IPS-18c (cell line): ENCODE measurements around the gene CCDC39.
A peak's percentile ranks its signal among the peaks of the same experiment; 100 is the strongest.

Experiments
- H3K4me3 ChIP-seq: 2 replicates; pipeline ENCODE4 v1.7.0; 2013; ENCODE audit warnings: low read depth, mild to moderate bottlenecking, low read length, moderate library complexity; ENCODE audit not compliant: insufficient read depth
- H3K9me3 ChIP-seq: one replicate; pipeline ENCODE4 v1.6.1; 2013; ENCODE audit warnings: mild to moderate bottlenecking, low read length, moderate library complexity; ENCODE audit not compliant: control insufficient read depth, insufficient read depth

CCDC39 gene

DNA sequence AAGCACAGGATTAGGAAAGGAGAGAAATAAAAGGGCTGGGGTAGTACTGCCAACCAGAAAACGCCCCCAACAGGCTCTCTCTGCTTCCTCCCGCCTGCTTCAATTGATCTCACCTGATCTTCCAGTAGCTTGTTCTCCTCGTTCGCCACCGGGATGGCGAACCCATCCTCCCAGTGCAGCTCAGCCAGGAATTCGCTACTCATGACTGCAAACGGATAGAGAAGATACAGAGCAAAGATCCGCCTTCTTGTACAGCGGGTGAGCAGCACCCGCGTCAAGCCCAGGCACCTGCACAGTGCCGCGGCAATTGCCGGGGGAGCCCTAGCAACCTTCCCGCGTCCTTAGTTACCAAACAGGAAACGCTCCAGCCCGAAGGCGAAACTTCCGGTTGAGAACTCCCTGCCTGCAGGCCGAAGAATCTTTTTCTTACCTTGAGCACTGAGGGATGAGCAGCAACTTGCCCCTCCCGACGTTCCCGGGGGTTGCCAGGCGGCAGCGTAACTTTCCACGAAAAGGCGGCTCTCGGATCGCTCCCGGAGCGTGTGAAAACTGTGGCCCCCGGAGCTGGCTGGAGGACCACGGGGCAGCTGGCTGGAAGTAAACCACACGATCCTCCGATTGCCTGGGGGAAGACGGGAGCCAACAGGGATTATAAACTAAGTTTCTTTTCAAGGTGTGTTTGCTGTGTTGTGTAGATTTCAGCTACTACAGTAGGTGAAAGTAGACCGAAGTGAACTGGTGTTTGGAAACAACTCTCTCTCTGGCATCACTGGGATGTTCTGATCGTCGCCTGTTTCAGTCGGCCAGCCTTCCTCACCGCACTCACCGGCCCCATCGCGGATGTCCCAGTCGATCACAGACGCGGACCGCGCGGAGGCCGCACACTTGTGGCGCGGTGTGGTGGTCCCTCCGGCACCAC lies at the start of gene CCDC39:
CCDC39 (minus strand) TSS at position 312 of the 919 bp plus-strand sequence; CDS start at position 203, 109 bp downstream.
- peak within 1 kb of the TSS; percentile 96 for H3K4me3 ChIP-seq
- H3K9me3 ChIP-seq: no peaks in the 10 kb centered on the region

- no peaks in the 10 kb centered on the region for H3K9me3 ChIP-seq
- no peak overlapping the region for H3K4me3 ChIP-seq
Measured at GRCh38 chr3:180720012-180720411, 40.7 kb upstream of the CCDC39 start.

- H3K9me3 ChIP-seq: no peaks in the 10 kb centered on the region
- no peak overlapping the region for H3K4me3 ChIP-seq
Measured at GRCh38 chr3:180707896-180708295, 28.6 kb upstream of the CCDC39 start.

DNA sequence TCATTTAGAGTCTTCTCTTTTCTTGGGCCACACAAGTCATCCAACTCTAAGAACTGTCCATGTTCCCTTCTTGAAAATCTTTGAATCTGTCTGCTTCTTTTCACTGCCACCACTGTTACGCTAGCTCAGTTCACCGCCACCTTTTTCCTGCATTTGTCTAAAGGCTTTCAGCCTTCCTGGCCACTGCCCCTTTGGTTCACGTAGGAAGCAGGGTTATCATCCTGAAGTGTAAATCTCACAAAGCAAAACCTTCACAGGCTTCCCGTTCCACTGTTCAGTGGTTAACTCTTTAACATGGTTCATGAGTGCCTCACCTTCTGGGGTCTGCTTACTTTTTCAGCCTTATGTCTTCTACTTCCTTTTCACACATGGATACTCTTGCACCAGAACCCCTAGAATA lies 26.3 kb upstream of the CCDC39 start:
- H3K4me3 ChIP-seq: no peak overlapping the region
- no peaks in the 10 kb centered on the region for H3K9me3 ChIP-seq

- no peaks in the 10 kb centered on the region for H3K9me3 ChIP-seq
- no peak overlapping the region for H3K4me3 ChIP-seq
Measured at GRCh38 chr3:180704532-180704931, 25.2 kb upstream of the CCDC39 start.

DNA sequence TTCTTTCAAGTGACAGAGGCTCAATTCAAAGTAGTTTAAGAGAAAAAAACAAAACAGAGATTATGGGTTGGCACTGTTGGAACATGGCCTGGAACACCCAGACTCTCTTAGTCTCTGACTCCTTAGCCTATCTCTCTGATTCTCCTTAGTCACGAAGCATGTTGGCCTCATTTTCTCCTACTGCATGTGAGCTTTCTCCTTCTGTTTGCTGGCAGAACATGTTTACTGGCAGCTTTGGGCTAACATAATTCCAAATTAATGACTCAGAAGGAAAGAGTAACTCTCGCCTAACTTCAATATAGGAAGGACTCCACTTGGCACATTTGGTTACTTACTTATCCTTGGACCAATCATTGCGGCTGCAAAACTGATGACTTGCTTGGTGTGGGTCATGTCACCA lies 21.7 kb upstream of the CCDC39 start:
- H3K4me3 ChIP-seq: no peak overlapping the region
- H3K9me3 ChIP-seq: no peaks in the 10 kb centered on the region

GRCh38 chr3:180698760-180699270 lies 19.5 kb upstream of the CCDC39 start:
- no peak overlapping the region for H3K4me3 ChIP-seq
- no peaks in the 10 kb centered on the region for H3K9me3 ChIP-seq

- no peaks in the 10 kb centered on the region for H3K9me3 ChIP-seq
Measured at GRCh38 chr3:180694321-180694720, 15.0 kb upstream of the CCDC39 start.

GRCh38 chr3:180693656-180694055 lies 14.4 kb upstream of the CCDC39 start:
- Histone ChIP-seq H3K4me3 (no peak overlapping the region), H3K9me3 (no peaks in the 10 kb centered on the region)

More at GRCh38 chr3:180694321-180694720, 15.0 kb upstream of the CCDC39 start:
- H3K4me3 ChIP-seq: no peak overlapping the region

GRCh38 chr3:180690061-180690460 lies 10.8 kb upstream of the CCDC39 start:
- H3K9me3 ChIP-seq: no peaks in the 10 kb centered on the region

GRCh38 chr3:180684807-180685206 lies 5.5 kb upstream of the CCDC39 start:
- no peaks in the 10 kb centered on the region for H3K9me3 ChIP-seq
- H3K4me3 ChIP-seq: no peak overlapping the region

More at GRCh38 chr3:180690061-180690460, 10.8 kb upstream of the CCDC39 start:
- no peak overlapping the region for H3K4me3 ChIP-seq

GRCh38 chr3:180683816-180684215 lies 4.5 kb upstream of the CCDC39 start:
- no peak overlapping the region for H3K4me3 ChIP-seq
- H3K9me3 ChIP-seq: no peaks in the 10 kb centered on the region

DNA sequence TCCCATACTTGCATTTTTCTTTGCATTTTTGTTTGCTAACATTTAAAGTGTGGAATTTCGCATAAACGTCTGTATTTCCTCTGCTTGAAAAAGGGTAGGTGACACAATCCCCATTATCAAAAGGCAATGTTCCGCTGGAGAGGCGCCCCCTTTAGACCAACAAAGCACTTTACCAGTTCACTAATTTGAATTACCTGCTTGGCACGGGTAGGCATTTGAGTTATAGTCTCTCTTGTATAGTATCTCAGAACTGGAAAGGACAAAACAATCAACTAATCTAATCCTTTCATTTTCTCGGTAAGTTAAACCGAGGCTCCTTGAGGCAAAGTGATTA lies 775 bp upstream of the CCDC39 start:
- Histone ChIP-seq H3K9me3 (no peaks in the 10 kb centered on the region), H3K4me3 (peak overlapping the region; percentile 96)

DNA sequence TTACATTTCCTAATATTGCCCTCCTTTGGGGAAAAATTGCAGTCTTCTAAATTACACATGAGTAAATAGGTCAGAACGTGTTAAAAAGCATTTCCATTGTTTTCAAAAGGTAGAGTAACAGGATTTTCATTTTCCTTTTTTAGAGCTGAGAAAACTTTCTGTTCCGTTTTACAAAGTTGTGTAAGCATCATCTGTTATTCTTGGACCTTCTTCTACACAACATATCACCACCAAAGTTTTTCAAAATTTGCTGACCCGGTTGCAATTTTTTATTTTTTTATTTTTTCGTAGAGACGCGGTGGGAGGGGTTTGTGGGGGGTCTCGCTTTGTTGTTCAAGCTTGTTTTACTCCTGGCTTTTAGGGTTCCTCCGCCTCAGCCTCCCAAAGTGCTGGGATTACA lies 1.1 kb downstream of the CCDC39 start:
- H3K4me3 ChIP-seq: peak overlapping the region; percentile 96; the same call in 1 of the 2 replicates
- no peaks in the 10 kb centered on the region for H3K9me3 ChIP-seq

DNA sequence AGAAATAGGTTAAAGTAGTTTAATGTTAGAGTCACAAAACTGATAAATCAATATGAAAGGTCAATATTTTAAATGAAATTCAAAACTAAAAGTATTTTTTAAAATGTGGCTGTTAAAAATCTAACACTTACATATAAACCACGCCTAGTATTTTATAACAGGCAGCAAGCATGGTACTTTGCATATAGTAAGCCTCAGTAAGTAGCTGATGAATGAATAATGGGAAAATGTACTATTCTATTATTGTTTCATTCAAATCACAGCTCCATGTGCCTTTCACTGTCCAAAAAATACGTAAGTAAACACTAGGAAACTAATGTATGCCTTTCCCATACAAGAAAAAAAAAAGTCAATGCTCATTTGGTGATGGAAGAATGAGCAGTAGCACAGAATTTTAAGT lies 17.8 kb downstream of the CCDC39 start:
- Histone ChIP-seq H3K4me3 (no peak overlapping the region), H3K9me3 (peaks cover 2% of the 10 kb centered on the region)

DNA sequence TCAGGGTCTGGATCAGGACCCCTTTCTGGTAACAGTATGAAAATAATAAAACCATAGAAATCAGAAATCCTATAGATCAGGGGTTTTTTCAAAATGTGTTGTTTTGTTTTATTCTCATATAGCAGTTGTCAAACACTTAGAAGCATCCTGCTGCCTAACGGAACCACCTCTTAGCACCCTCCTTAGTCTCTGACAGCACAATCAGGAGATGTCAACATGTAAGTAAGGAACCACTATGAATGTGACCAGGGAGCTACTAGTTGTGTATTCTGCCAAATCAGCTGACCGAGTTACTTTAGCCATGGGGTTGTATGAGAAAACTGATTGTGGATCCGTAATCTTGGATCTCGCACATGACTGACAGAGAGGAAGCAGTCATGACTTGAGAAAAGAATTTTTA lies 22.2 kb downstream of the CCDC39 start:
- Histone ChIP-seq H3K9me3 (peaks cover 2% of the 10 kb centered on the region), H3K4me3 (no peak overlapping the region)

DNA sequence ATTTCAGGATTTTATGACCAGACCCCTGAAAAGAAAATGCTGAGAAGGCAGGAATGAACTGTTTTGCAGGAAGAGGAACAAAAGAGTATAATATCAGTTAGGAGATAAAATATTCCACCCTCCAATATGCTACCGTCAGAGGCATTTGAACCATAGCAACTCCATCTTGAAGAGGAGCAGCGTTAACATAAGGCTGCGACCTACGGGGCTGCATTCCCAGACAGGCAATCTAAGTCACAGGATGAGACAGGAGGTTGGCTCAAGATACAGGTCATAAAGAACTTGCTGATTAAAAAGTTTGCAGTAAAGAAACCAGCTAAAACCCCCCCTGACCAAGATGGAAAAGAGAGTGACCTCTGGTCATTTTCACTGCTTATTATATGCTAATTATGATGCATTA lies 22.9 kb downstream of the CCDC39 start:
- no peak overlapping the region for H3K4me3 ChIP-seq

DNA sequence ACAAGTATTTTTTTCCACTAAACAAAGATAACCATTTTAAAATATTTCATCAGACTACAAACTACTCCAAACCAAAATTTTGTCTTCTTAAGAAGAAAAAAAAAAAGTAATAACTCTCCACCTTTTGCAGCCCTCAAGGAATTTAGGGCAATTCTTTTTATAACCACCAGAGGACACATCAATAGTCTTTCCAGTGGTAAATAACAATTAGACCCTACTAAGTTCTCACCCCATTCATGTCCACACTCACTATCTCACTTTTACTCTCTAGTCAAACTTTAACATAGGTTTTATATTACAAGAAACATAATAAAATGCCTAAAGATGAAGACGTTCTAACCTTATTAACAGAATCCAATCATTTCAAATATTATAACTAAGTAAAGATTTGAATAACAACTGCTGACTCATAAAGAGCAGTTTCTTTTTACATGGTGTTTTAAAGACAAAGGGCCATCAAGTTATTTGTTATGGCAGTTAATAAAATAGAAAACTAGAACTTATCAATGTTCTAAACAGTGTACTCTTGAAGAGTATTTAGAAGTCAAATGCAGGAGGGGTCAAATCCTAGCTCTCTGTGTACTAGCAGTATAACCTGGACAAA lies 33.0 kb downstream of the CCDC39 start:
- H3K4me3 ChIP-seq: no peak overlapping the region
- no peaks in the 10 kb centered on the region for H3K9me3 ChIP-seq

More for the DNA sequence above, 22.9 kb downstream of the CCDC39 start:
- H3K9me3 ChIP-seq: peaks cover 2% of the 10 kb centered on the region
